ENCODE measurements around the gene PRTFDC1. TPM values are rescaled to one million over a fixed set of nuclear protein-coding genes. Genes with fewer than 3 reads are reported as not detected.

PRTFDC1 gene
- total RNA-seq, 4 donors from 2014 or later, result 3.4 to 20.6 (median 13.9) TPM

DNA sequence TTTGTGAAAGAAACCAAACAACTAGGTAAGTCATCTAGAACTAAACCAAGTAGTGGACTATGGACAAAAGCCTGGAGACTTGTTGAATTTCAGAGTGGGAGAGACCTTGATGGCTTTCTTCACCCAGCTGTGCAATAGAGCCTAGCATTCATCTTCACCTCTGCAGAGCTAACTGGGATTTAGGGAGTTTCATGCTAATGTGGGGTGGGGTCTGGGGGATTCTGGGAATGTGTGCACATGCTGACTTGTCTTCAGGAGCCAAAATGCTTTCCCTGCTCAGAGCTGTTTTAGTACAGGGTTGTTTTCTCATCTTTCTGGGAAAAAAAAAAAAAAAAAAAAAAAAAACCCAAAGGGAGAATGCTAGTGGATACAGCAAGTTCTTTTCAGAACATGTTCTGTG, 147.4 kb downstream of the PRTFDC1 start:
- Histone ChIP-seq H3K27ac (no peak overlapping the region), H3K4me1 (no peaks in the 10 kb centered on the region), H3K36me3 (no peaks in the 10 kb centered on the region), H3K9me3 (no peaks in the 10 kb centered on the region), H3K4me3 (no peak overlapping the region), H3K27me3 (no peaks in the 10 kb centered on the region)
- DNase-seq, result no peak
- TF ChIP-seq POLR2A (IDR thresholded peaks at IDR 0.05), result no peak
- TF ChIP-seq, protein P1, sequence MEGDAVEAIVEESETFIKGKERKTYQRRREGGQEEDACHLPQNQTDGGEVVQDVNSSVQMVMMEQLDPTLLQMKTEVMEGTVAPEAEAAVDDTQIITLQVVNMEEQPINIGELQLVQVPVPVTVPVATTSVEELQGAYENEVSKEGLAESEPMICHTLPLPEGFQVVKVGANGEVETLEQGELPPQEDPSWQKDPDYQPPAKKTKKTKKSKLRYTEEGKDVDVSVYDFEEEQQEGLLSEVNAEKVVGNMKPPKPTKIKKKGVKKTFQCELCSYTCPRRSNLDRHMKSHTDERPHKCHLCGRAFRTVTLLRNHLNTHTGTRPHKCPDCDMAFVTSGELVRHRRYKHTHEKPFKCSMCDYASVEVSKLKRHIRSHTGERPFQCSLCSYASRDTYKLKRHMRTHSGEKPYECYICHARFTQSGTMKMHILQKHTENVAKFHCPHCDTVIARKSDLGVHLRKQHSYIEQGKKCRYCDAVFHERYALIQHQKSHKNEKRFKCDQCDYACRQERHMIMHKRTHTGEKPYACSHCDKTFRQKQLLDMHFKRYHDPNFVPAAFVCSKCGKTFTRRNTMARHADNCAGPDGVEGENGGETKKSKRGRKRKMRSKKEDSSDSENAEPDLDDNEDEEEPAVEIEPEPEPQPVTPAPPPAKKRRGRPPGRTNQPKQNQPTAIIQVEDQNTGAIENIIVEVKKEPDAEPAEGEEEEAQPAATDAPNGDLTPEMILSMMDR (IDR thresholded peaks at IDR 0.05), result no peak

DNA sequence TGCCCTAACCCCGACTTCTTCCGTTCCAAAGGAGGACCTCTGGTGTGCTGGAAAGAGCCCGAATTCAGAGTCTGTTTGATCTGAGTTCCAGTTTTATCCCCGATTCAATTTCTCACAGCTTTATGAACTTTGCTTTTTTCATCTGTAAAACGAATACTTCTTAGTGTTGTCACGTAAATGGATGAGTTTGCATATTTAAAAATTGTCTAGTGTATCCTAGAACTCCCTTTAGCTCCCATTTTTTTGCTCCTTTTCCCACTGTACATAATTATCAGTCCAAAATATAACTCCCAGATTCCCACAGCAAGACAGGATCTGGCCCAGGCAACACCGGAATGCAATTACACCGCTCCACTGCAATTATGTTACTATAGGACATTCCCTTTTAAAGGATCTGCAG, 148.0 kb downstream of the PRTFDC1 start:
- Histone ChIP-seq H3K4me3 (no peak overlapping the region), H3K9me3 (no peaks in the 10 kb centered on the region), H3K36me3 (no peaks in the 10 kb centered on the region), H3K27ac (no peak overlapping the region), H3K27me3 (no peaks in the 10 kb centered on the region), H3K4me1 (no peaks in the 10 kb centered on the region)
- TF ChIP-seq, protein P1 (IDR thresholded peaks at IDR 0.05), result no peak
- TF ChIP-seq POLR2A (IDR thresholded peaks at IDR 0.05), result no peak
- no peak for DNase-seq

DNA sequence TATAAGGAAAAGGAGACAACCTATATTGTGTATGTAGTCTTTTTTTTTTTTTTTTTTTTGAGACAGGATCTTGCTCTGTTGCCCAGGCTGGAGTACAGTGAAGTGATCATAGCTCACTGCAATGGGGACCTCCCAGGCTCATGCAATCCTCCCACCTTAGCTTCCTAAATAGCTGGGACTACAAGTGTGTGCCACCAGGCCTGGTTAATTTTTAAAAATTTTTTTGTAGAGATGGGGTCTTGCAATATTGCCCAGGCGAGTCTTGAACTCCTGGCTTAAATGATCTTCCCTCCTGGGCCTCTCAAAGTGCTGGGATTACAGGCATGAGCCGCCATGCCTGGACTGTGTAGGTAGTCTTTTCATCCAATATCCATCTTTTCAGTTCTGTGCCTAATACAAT, 150.0 kb downstream of the PRTFDC1 start:
- TF ChIP-seq POLR2A (IDR thresholded peaks at IDR 0.05), result no peak
- TF ChIP-seq, protein P1 (IDR thresholded peaks at IDR 0.05), result no peak
- H3K9me3 ChIP-seq, result no peaks in the 10 kb centered on the region
- DNase-seq, result no peak
- H3K36me3 ChIP-seq, result no peaks in the 10 kb centered on the region
- H3K27ac ChIP-seq, result no peak overlapping the region
- no peaks in the 10 kb centered on the region for H3K27me3 ChIP-seq
- H3K4me3 ChIP-seq, result no peak overlapping the region
- H3K4me1 ChIP-seq, result no peaks in the 10 kb centered on the region

DNA sequence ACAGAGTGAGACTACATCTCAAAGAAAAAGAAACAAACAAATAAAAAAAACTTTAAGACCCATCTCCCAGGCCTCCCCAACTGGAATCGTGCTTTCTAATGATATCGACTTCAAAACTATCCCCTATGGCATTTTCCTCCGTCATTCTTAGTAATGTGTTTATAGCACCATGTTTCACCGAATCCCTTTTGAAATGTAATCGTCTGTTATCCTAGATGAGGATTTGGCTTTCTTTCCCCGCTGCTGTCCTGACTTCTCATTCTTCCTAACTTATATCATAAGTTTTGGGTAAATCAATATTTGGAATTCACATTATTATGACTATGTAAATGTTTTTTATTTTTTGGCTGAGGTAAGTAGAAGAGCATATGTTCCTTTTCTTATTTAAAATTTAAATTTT, 151.5 kb downstream of the PRTFDC1 start:
- H3K4me3 ChIP-seq, result no peak overlapping the region

More for the DNA sequence above, 151.5 kb downstream of the PRTFDC1 start:
- Histone ChIP-seq H3K9me3 (no peaks in the 10 kb centered on the region), H3K4me1 (no peaks in the 10 kb centered on the region), H3K36me3 (no peaks in the 10 kb centered on the region), H3K27me3 (no peaks in the 10 kb centered on the region), H3K27ac (no peak overlapping the region)
- TF ChIP-seq, protein P1 (IDR thresholded peaks at IDR 0.05), result no peak
- TF ChIP-seq POLR2A (IDR thresholded peaks at IDR 0.05), result no peak
- DNase-seq, result no peak

Small RNAs within 50 kb of the gene (small RNA-seq; reads per million reads assigned to genes)
- gene AL512598.1 (0 reads per million in 2 donors), gene RN7SKP241 (0 reads per million in 2 donors)

Other genes starting within 250 kb of the PRTFDC1 start
- 10 to 100 TPM; 64.8 to 91.6 (median 69.8) TPM for gene ARHGAP21, start 228.7 kb downstream of the PRTFDC1 start, total RNA-seq
- gene ENKUR, start 63.6 kb upstream of the PRTFDC1 start, total RNA-seq, result under 1 TPM in 2 of 4 donors, not detected in 2; 0.38 to 0.53 TPM
- gene THNSL1, start 64.0 kb upstream of the PRTFDC1 start, total RNA-seq, result 1 to 10 TPM; 1.1 to 3.3 (median 1.9) TPM
- gene GPR158, start 222.4 kb upstream of the PRTFDC1 start, total RNA-seq, result under 1 TPM in 3 of 4 donors, not detected in 1; under 0.01 to 0.28 (median 0.27) TPM